A673 (cell line): Measurements from ENCODE around the gene SLIT2. TPM values are rescaled to one million over a fixed set of nuclear protein-coding genes. Genes with fewer than 3 reads are reported as not detected.

Experiments
- BruUV-seq: library from RNA; stranded (reverse); fragments of 400-500 nt; replicated peaks from 2 replicates; lab custom pipeline; 2021; lab: Mats Ljungman, UMichigan
- CTCF ChIA-PET: fragments of 300-600 bp; sonication (Branson Sonifier 250); formaldehyde crosslinking; loops from one replicate; lab custom pipeline; 2022; ENCODE audit warnings: antibody characterized with exemption; lab: Charles Lee
- POLR2A ChIA-PET: fragments of 300-600 bp; sonication (Branson Sonifier 250); formaldehyde crosslinking; loops from one replicate; lab custom pipeline; 2022; ENCODE audit warnings: antibody characterized with exemption; ENCODE audit not compliant: low non-redundant PET; lab: Charles Lee
- DNase-seq: peaks from one replicate; pipeline ENCODE4 v3.0.0-alpha.2; 2015; ENCODE audit warnings: low spot score
- H3K27ac ChIP-seq: fragments of 200-600 bp; sonication (generic); 2 replicates; pipeline ENCODE4 v1.5.1; 2016; ENCODE audit warnings: mixed run types, low read depth, mild to moderate bottlenecking, mixed read lengths, antibody characterized with exemption, low read length; ENCODE audit not compliant: poor library complexity, severe bottlenecking
- H3K27me3 ChIP-seq: fragments of 200-600 bp; sonication (generic); replicated peaks from 2 replicates; pipeline ENCODE4 v1.6.1; 2017; ENCODE audit warnings: mixed run types, low read depth, mild to moderate bottlenecking, mixed read lengths, antibody characterized with exemption, low read length; ENCODE audit not compliant: insufficient read depth, poor library complexity
- H3K36me3 ChIP-seq: fragments of 200-600 bp; sonication (generic); 2 replicates; pipeline ENCODE4 v1.6.1; 2016; ENCODE audit warnings: mixed run types, mild to moderate bottlenecking, mixed read lengths, antibody characterized with exemption, low read length; ENCODE audit not compliant: insufficient read depth, poor library complexity, severe bottlenecking
- H3K4me1 ChIP-seq: fragments of 200-600 bp; sonication (generic); 2 replicates; pipeline ENCODE4 v1.6.1; 2017; ENCODE audit warnings: mixed run types, mild to moderate bottlenecking, mixed read lengths, antibody characterized with exemption, low read length; ENCODE audit not compliant: insufficient read depth, poor library complexity, severe bottlenecking
- H3K4me3 ChIP-seq: fragments of 200-600 bp; sonication (generic); 2 replicates; pipeline ENCODE4 v1.5.1; 2016; ENCODE audit warnings: low read depth, mixed run types, mild to moderate bottlenecking, mixed read lengths, low read length; ENCODE audit not compliant: poor library complexity, severe bottlenecking
- H3K9me3 ChIP-seq: fragments of 200-600 bp; sonication (generic); 2 replicates; pipeline ENCODE4 v1.6.1; 2016; ENCODE audit warnings: mixed run types, low read depth, mild to moderate bottlenecking, mixed read lengths, antibody characterized with exemption, low read length; ENCODE audit not compliant: poor library complexity, severe bottlenecking
- CTCF ChIP-seq: fragments of 300-800, 200-600 bp; sonication (generic); conservative IDR thresholded peaks from 2 replicates; pipeline ENCODE4 v1.5.1; 2017; ENCODE audit warnings: low read depth, mild to moderate bottlenecking, antibody characterized with exemption, low read length, moderate library complexity, mixed read lengths
- EZH2 ChIP-seq: fragments of 200-600 bp; sonication (generic); IDR thresholded peaks from 2 replicates; pipeline ENCODE4 v1.6.1; 2017; ENCODE audit warnings: borderline replicate concordance, low read depth, mild to moderate bottlenecking, mixed read lengths, antibody characterized with exemption, low read length; ENCODE audit not compliant: poor library complexity, severe bottlenecking
- intact Hi-C: fragments of 100-400 bp; cut with micrococcal nuclease; formaldehyde crosslinking; loops from one replicate; pipeline ENCODE4 v1.10.0; 2022; ENCODE audit not compliant: unreplicated experiment
- total RNA-seq: library from RNA; stranded (reverse); gene quantifications from 2 replicates; pipeline ENCODE4 v1.2.3, GENCODE V29; 2021

Gene SLIT2
- total RNA-seq, 1 experiment from 2014 or later = 70.6 TPM

GRCh38 chr4:20254511-20255250 is 3.0 kb downstream of the SLIT2 start:
- intact Hi-C loops = loop anchor here (5.0 kb wide), 7 partner anchors 163 to 1567 kb away; no protein-coding TSS in a partner anchor
- ChIA-PET CTCF (no interaction called here), POLR2A (no interaction called here)
- Histone ChIP-seq H3K9me3 (no peaks in the 10 kb centered on the region), H3K4me3 (peak overlapping the region; percentile 80), H3K27ac (peak overlapping the region; percentile 69), H3K36me3 (no peaks in the 10 kb centered on the region), H3K4me1 (peaks cover 36% of the 10 kb centered on the region), H3K27me3 (no peaks in the 10 kb centered on the region)
- TF ChIP-seq CTCF (no peak), EZH2 (no peak)
- no TSS peak for BruUV-seq
- DNase-seq = peak; percentile 74

- Histone ChIP-seq H3K27ac (peak overlapping the region; percentile 69), H3K9me3 (no peaks in the 10 kb centered on the region), H3K4me3 (peak overlapping the region; percentile 80), H3K36me3 (no peaks in the 10 kb centered on the region), H3K27me3 (no peaks in the 10 kb centered on the region), H3K4me1 (peaks cover 40% of the 10 kb centered on the region)
- TF ChIP-seq EZH2 (no peak), CTCF (no peak)
- POLR2A ChIA-PET = no interaction called here
- DNase-seq = peak; percentile 41
- no TSS peak for BruUV-seq
- intact Hi-C loops = loop anchor here (5.0 kb wide), 1 partner anchor 162 kb away; no protein-coding TSS in a partner anchor
- CTCF ChIA-PET = no interaction called here
Observed at GRCh38 chr4:20255251-20255586, 3.5 kb downstream of the SLIT2 start.

- peak overlapping the region; percentile 80 for H3K4me3 ChIP-seq
- no peaks in the 10 kb centered on the region for H3K36me3 ChIP-seq
- TF ChIP-seq CTCF = no peak
- H3K27ac ChIP-seq = peak overlapping the region; percentile 30
- DNase-seq = no peak
- ChIA-PET POLR2A (no interaction called here), CTCF (no interaction called here)
- H3K4me1 ChIP-seq = peaks cover 39% of the 10 kb centered on the region
- H3K27me3 ChIP-seq = no peaks in the 10 kb centered on the region
- no peaks in the 10 kb centered on the region for H3K9me3 ChIP-seq
- intact Hi-C loops = loop anchor here (5.0 kb wide), 1 partner anchor 161 kb away; no protein-coding TSS in a partner anchor
- TSS peak; percentile 7 for BruUV-seq
Observed at GRCh38 chr4:20255823-20256222, 4.1 kb downstream of the SLIT2 start.
